H9 (cell line): Measurements from ENCODE around the gene TMEM131. TPM values are rescaled to one million over a fixed set of nuclear protein-coding genes. Genes with fewer than 3 reads are reported as not detected.
"Not testable (repeated sequence)": the region's sequence is repeated elsewhere in the genome, so short reads cannot be mapped to it uniquely, and the experiment has no call there.

Experiments
- DNase-seq: peaks from one replicate; pipeline ENCODE4 v3.0.0-alpha.2; 2017
- H2AFZ ChIP-seq: one replicate; pipeline ENCODE4 v1.6.1; 2013; ENCODE audit warnings: mild to moderate bottlenecking, low read length, control low read depth, moderate library complexity
- H2AK5ac ChIP-seq: 2 replicates; pipeline ENCODE4 v1.6.1; 2013; ENCODE audit warnings: low read length, control low read depth, mixed read lengths; ENCODE audit not compliant: insufficient read length
- H2BK120ac ChIP-seq: one replicate; pipeline ENCODE4 v1.6.1; 2013; ENCODE audit warnings: low read depth, mild to moderate bottlenecking, low read length, control low read depth, inconsistent platforms; ENCODE audit not compliant: poor library complexity, severe bottlenecking
- H2BK12ac ChIP-seq: 2 replicates; pipeline ENCODE4 v1.6.1; 2013; ENCODE audit warnings: low read length, control low read depth, mixed read lengths, low read depth; ENCODE audit not compliant: insufficient read length
- H2BK15ac ChIP-seq: 2 replicates; pipeline ENCODE4 v1.6.1; 2013; ENCODE audit warnings: low read depth, low read length, control low read depth
- H2BK20ac ChIP-seq: one replicate; pipeline ENCODE4 v1.6.1; 2013; ENCODE audit warnings: low read depth, mild to moderate bottlenecking, low read length, control low read depth, inconsistent platforms; ENCODE audit not compliant: poor library complexity, severe bottlenecking
- H2BK5ac ChIP-seq: 2 replicates; pipeline ENCODE4 v1.6.1; 2013; ENCODE audit warnings: low read length, control low read depth, mixed read lengths; ENCODE audit not compliant: insufficient read length
- H3K14ac ChIP-seq: 2 replicates; pipeline ENCODE4 v1.6.1; 2013; ENCODE audit warnings: low read length, control low read depth; ENCODE audit not compliant: insufficient read depth
- H3K18ac ChIP-seq: 2 replicates; pipeline ENCODE4 v1.6.1; 2013; ENCODE audit warnings: low read depth, mild to moderate bottlenecking, mixed read lengths, low read length, control low read depth; ENCODE audit not compliant: insufficient read length
- H3K23ac ChIP-seq: 2 replicates; pipeline ENCODE4 v1.6.1; 2013; ENCODE audit warnings: low read length, control low read depth, mixed read lengths, low read depth; ENCODE audit not compliant: insufficient read length
- H3K23me2 ChIP-seq: 2 replicates; pipeline ENCODE4 v1.6.1; 2013; ENCODE audit warnings: low read depth, mild to moderate bottlenecking, mixed read lengths, low read length, control low read depth; ENCODE audit not compliant: insufficient read length, poor library complexity, severe bottlenecking
- H3K27ac ChIP-seq: 2 replicates; pipeline ENCODE4 v1.5.1; 2013; ENCODE audit warnings: low read length, control low read depth, mixed read lengths, low read depth; ENCODE audit not compliant: insufficient read length
- H3K27me3 ChIP-seq: 2 replicates; pipeline ENCODE4 v1.6.1; 2013; ENCODE audit warnings: low read length, control low read depth, inconsistent platforms; ENCODE audit not compliant: insufficient read depth
- H3K4ac ChIP-seq: 2 replicates; pipeline ENCODE4 v1.6.1; 2013; ENCODE audit warnings: low read depth, mild to moderate bottlenecking, control low read depth, inconsistent platforms, low read length, moderate library complexity
- H3K4me1 ChIP-seq: 2 replicates; pipeline ENCODE4 v1.6.1; 2013; ENCODE audit warnings: low read length, control low read depth, inconsistent platforms; ENCODE audit not compliant: insufficient read depth
- H3K4me2 ChIP-seq: 2 replicates; pipeline ENCODE4 v1.6.1; 2013; ENCODE audit warnings: low read length, control low read depth, mixed read lengths; ENCODE audit not compliant: insufficient read length, insufficient read depth
- H3K56ac ChIP-seq: 2 replicates; pipeline ENCODE4 v1.6.1; 2013; ENCODE audit warnings: low read depth, mild to moderate bottlenecking, mixed read lengths, low read length, control low read depth; ENCODE audit not compliant: insufficient read length
- H3K79me1 ChIP-seq: 2 replicates; pipeline ENCODE4 v1.6.1; 2013; ENCODE audit warnings: low read depth, mild to moderate bottlenecking, moderate library complexity, low read length, control low read depth, inconsistent platforms; ENCODE audit not compliant: insufficient read depth, poor library complexity, severe bottlenecking
- H3K79me2 ChIP-seq: 2 replicates; pipeline ENCODE4 v1.6.1; 2013; ENCODE audit warnings: low read length, control low read depth, inconsistent platforms; ENCODE audit not compliant: insufficient read depth
- H3K9ac ChIP-seq: 2 replicates; pipeline ENCODE4 v1.6.1; 2013; ENCODE audit warnings: low read length, control low read depth, mixed read lengths; ENCODE audit not compliant: insufficient read length; ENCODE audit errors: extremely low read depth
- H3K9me3 ChIP-seq: one replicate; pipeline ENCODE4 v1.6.1; 2013; ENCODE audit warnings: low read depth, low read length, inconsistent platforms; ENCODE audit not compliant: control insufficient read depth
- H3T11ph ChIP-seq: one replicate; pipeline ENCODE4 v1.6.1; 2013; ENCODE audit warnings: mild to moderate bottlenecking, low read length, control low read depth, inconsistent platforms
- H4K20me1 ChIP-seq: one replicate; pipeline ENCODE4 v1.6.1; 2013; ENCODE audit not compliant: control insufficient read depth, insufficient read length, insufficient read depth
- H4K5ac ChIP-seq: 2 replicates; pipeline ENCODE4 v1.6.1; 2013; ENCODE audit warnings: low read depth, mild to moderate bottlenecking, mixed read lengths, low read length, control low read depth; ENCODE audit not compliant: insufficient read length
- H4K8ac ChIP-seq: replicated peaks from 2 replicates; pipeline ENCODE4 v1.6.1; 2013; ENCODE audit warnings: low read length, control low read depth, mixed read lengths, low read depth; ENCODE audit not compliant: insufficient read length
- H4K91ac ChIP-seq: 2 replicates; pipeline ENCODE4 v1.6.1; 2013; ENCODE audit warnings: low read depth, mild to moderate bottlenecking, moderate library complexity, mixed read lengths, low read length, control low read depth; ENCODE audit not compliant: insufficient read length
- H3K27ac Mint-ChIP-seq, 3 experiments: 2 replicates in 2 of 3; 3 replicates in 1 of 3; pipeline ENCODE4 v1.8.0; 2020 to 2021; ENCODE audit warnings: mixed read lengths in 3 of 3, mild to moderate bottlenecking in 1 of 3, moderate library complexity in 1 of 3
- H3K27me3 Mint-ChIP-seq: 2 replicates; pipeline ENCODE4 v1.8.0; 2021; ENCODE audit warnings: low read depth, mild to moderate bottlenecking, moderate library complexity, mixed read lengths
- H3K36me3 Mint-ChIP-seq, 3 experiments: 2 replicates in 2 of 3; 3 replicates in 1 of 3; pipeline ENCODE4 v1.8.0; 2020 to 2021; ENCODE audit warnings: low read depth in 3 of 3, mixed read lengths in 3 of 3; ENCODE audit not compliant: insufficient read depth in 1 of 3
- H3K4me1 Mint-ChIP-seq, 2 experiments: 2 replicates each; pipeline ENCODE4 v1.8.0; 2020; ENCODE audit warnings: mixed read lengths in 2 of 2
- H3K4me3 Mint-ChIP-seq, 2 experiments: 2 replicates in 1 of 2; 3 replicates in 1 of 2; pipeline ENCODE4 v1.8.0; 2020 to 2021; ENCODE audit warnings: mild to moderate bottlenecking in 2 of 2, mixed read lengths in 2 of 2, moderate library complexity in 1 of 2
- H3K9me3 Mint-ChIP-seq, 2 experiments: 2 replicates in 1 of 2; 3 replicates in 1 of 2; pipeline ENCODE4 v1.8.0; 2020; ENCODE audit warnings: mild to moderate bottlenecking in 2 of 2, mixed read lengths in 2 of 2, moderate library complexity in 1 of 2
- CTCF ChIP-seq: fragments of 200-600 bp; sonication (generic); conservative IDR thresholded peaks from 3 replicates; pipeline ENCODE4 v1.8.0; 2021; ENCODE audit warnings: antibody characterized with exemption, mild to moderate bottlenecking
- WGBS: extraction: QIAGEN DNeasy Blood & Tissue Kit; methylation state at CpG from one replicate; pipeline ENCODE4 v1.1.7; 2013; ENCODE audit warnings: missing lambda C conversion rate, low lambda C conversion rate, mixed read lengths; ENCODE audit not compliant: insufficient read length; ENCODE audit errors: extremely low coverage; 5-methylcytosine and 5-hydroxymethylcytosine counted together
- total RNA-seq: library from RNA; stranded (reverse); gene quantifications from 2 replicates; pipeline ENCODE4 v1.2.1, GENCODE V29; 2021

The TMEM131 gene
- total RNA-seq, 1 experiment from 2014 or later = 20.9 TPM

GRCh38 chr2:97848306-97848705 lies 147.4 kb downstream of the TMEM131 start:
- Histone ChIP-seq H4K91ac (no peak overlapping the region), H2BK20ac (no peak overlapping the region), H3K4me1 (no peaks in the 10 kb centered on the region), H3K9ac (no peak overlapping the region), H3T11ph (no peak overlapping the region), H3K23me2 (no peaks in the 10 kb centered on the region), H2BK120ac (no peak overlapping the region), H2AK5ac (no peak overlapping the region), H3K27ac (no peak overlapping the region), H2BK12ac (no peak overlapping the region), H3K23ac (no peak overlapping the region), H3K18ac (no peak overlapping the region), H3K14ac (no peak overlapping the region), H3K56ac (no peak overlapping the region), H4K20me1 (no peaks in the 10 kb centered on the region), H3K4me2 (no peak overlapping the region), H4K5ac (no peak overlapping the region), H3K27me3 (no peaks in the 10 kb centered on the region), H3K79me2 (no peaks in the 10 kb centered on the region), H3K9me3 (no peaks in the 10 kb centered on the region), H4K8ac (no peak overlapping the region), H2AFZ (no peak overlapping the region), H3K79me1 (no peaks in the 10 kb centered on the region), H3K4ac (no peak overlapping the region), H2BK15ac (no peak overlapping the region), H2BK5ac (no peak overlapping the region)
- Mint-ChIP-seq H3K36me3 (no peaks in the 10 kb centered on the region), H3K4me1 (peaks cover 10 to 11% of the 10 kb centered on the region in 2 experiments), H3K27ac (no peak overlapping the region), H3K9me3 (no peaks in the 10 kb centered on the region), H3K4me3 (no peak overlapping the region), H3K27me3 (no peaks in the 10 kb centered on the region)
- no peak for DNase-seq
- WGBS = no CpG with 5 or more reads among the region's 1 CpG
- TF ChIP-seq CTCF = no peak

GRCh38 chr2:97846716-97847115 lies 149.0 kb downstream of the TMEM131 start:
- not testable (repeated sequence) for H3K4me1 ChIP-seq, H4K8ac ChIP-seq, H3K4me3 Mint-ChIP-seq, H3K27me3 ChIP-seq, H4K5ac ChIP-seq, H4K91ac ChIP-seq, H3K36me3 Mint-ChIP-seq, H2BK12ac ChIP-seq, DNase-seq, H3K27ac ChIP-seq, H3K56ac ChIP-seq, H2BK15ac ChIP-seq, H3K9ac ChIP-seq, H3K23me2 ChIP-seq, H3K9me3 Mint-ChIP-seq, H4K20me1 ChIP-seq, H3T11ph ChIP-seq, H3K9me3 ChIP-seq, H3K79me1 ChIP-seq, H3K14ac ChIP-seq, H2AFZ ChIP-seq, H2BK20ac ChIP-seq, H3K18ac ChIP-seq, H3K4ac ChIP-seq, H2BK120ac ChIP-seq, H2BK5ac ChIP-seq, H3K27ac Mint-ChIP-seq, H2AK5ac ChIP-seq, H3K79me2 ChIP-seq, H3K27me3 Mint-ChIP-seq, H3K23ac ChIP-seq, H3K4me2 ChIP-seq
- H3K4me1 Mint-ChIP-seq = peaks cover 10 to 11% of the 10 kb centered on the region in 2 experiments
- no CpG with 5 or more reads among the region's 12 CpGs for WGBS
